Ishikawa (cell line): ENCODE data around the gene KLHL12.

ENCODE experiments used
- REST ChIP-seq: IDR thresholded peaks from 2 replicates; pipeline ENCODE4 v1.6.1; 2012; ENCODE audit warnings: low read depth, mild to moderate bottlenecking
- USF1 ChIP-seq: IDR thresholded peaks from 2 replicates; pipeline ENCODE4 v1.6.1; 2012

DNA sequence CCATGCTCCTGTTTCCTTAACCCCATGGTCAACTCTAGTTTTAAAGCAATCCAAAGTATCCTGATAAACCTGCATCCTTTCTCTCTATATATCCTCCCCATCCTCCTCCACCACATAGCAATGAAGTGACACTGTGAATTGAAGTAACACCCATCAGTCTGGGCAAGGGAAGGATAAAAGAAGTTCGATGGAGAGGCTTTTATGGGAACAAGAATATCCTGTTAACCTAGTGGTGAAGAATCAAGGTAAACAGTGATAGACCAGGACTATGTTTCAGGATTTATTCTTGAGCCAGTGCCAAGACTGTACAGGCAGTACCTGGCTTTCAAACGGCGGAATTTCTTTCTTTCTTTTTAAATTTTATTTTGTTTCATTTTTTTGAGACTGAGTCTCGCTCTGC lies 55.7 kb downstream of the KLHL12 start:
- no peak for TF ChIP-seq USF1
- TF ChIP-seq REST = no peak
